ENCODE data around the gene ADGRD1. TPM values are rescaled to one million over a fixed set of nuclear protein-coding genes. Genes with fewer than 3 reads are reported as not detected.

Gene ADGRD1
- polyA plus RNA-seq, 6 donors from 2014 or later: 0.26 to 6.6 (median 1.9) TPM

DNA sequence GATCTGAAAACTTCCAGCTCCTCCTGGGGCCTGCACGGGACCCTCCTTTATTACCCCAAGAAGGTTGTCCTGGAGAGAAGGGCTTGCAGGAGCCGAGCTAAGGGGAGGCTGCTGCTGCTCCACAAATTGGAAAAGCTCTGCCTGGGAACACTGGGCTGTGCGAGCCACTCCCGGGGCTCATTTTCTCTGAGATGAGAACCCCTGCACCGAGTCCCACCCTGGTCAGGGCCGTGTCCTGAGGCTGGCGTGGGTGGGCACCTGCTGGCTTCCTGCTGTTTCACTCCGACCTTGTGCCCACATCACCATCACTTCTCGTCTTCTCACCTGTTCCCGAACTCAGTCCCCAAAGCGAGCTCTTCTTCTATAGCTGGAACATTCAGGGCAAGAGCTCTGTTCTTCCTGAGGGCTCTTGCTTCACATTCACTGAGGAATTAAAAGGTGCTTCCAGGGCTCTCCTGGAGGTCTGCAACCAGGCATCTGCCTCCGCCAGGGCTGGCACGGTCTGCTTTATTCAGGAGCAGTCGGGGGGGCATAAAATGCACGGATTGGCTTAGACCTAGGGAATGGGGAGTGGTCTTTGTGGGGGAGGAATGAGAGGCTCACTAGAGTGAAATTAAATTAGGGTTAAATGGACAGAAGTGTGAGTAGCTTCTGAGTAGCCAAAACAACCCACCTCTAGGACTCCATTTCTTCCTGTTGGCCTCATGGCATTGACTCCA, 98.5 kb downstream of the ADGRD1 start:
- Mint-ChIP-seq H3K9me3 (no peaks in the 10 kb centered on the region), H3K36me3 (no peaks in the 10 kb centered on the region), H3K4me3 (no peak overlapping the region), H3K27ac (no peak overlapping the region), H3K27me3 (peaks cover 0 to 13% (median 9%) of the 10 kb centered on the region in 3 donors), H3K4me1 (peaks cover 9 to 33% (median 26%) of the 10 kb centered on the region in 3 donors)
- no peak for ATAC-seq (ENCODE audit: low read depth in 2 of 2)
- no peak for DNase-seq

- no peaks in the 10 kb centered on the region for H3K36me3 Mint-ChIP-seq
- H3K4me3 Mint-ChIP-seq: no peak overlapping the region
- peaks cover 3 to 16% (median 11%) of the 10 kb centered on the region in 3 donors for H3K27me3 Mint-ChIP-seq
These were observed 99.2 kb downstream of the ADGRD1 start for GRCh38 chr12:131052929-131053328.

GRCh38 chr12:131053567-131053966, 99.9 kb downstream of the ADGRD1 start:
- Mint-ChIP-seq H3K27me3 (peaks cover 3 to 23% (median 11%) of the 10 kb centered on the region in 3 donors), H3K4me3 (no peak overlapping the region), H3K4me1 (peaks cover 5 to 23% (median 18%) of the 10 kb centered on the region in 3 donors), H3K9me3 (no peaks in the 10 kb centered on the region), H3K27ac (peak overlapping the region in 1 of 6 donors; percentile 80), H3K36me3 (no peaks in the 10 kb centered on the region)
- ATAC-seq (ENCODE audit: low read depth in 2 of 2) (no peak), DNase-seq (no peak)

More at GRCh38 chr12:131052929-131053328, 99.2 kb downstream of the ADGRD1 start:
- ATAC-seq (ENCODE audit: low read depth in 2 of 2) (no peak), DNase-seq (no peak)
- H3K27ac Mint-ChIP-seq: peak overlapping the region in 2 of 6 donors; percentile 14 to 30
- H3K4me1 Mint-ChIP-seq: peaks cover 5 to 29% (median 25%) of the 10 kb centered on the region in 3 donors
- H3K9me3 Mint-ChIP-seq: no peaks in the 10 kb centered on the region

DNA sequence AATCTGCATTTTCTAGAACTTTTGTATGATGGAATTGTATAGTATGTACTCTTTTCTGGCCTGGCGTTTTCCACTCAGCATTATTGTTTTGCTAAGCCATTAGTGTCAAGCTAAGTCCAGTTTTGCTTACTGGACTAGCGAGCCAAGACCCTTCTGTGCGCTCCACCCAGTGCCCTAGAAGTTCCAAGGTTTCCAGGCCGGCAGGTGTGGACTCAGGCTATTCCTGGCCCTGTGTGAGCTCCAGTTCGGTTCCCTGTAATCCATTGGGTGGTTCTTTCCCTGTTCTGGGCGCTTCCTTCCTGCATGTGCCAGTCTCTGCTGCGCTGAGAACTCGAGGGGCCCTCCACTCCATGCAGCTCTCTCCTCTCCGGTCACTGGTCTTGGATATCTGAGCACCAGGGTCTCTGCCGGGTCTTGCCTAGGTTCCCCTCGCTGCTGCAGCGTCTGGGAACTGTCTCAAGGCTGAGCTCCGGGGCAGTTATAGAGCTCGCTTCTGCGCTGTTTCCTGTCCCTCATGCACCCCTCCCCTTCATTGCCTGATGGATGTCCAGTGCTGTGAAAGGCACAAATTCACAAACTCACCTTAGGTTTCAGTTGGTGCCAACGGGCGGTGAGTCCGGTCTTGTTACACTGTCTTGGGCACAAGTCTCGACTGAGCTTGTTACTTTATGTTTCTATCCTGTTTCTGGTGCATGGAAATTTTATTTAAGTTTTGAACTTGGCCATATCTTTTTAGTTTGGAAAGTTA, 100.8 kb downstream of the ADGRD1 start:
- DNase-seq (no peak), ATAC-seq (ENCODE audit: low read depth in 2 of 2) (no peak)
- peaks cover 5 to 16% (median 9%) of the 10 kb centered on the region in 3 donors for H3K4me1 Mint-ChIP-seq
- H3K27ac Mint-ChIP-seq: no peak overlapping the region
- no peak overlapping the region for H3K4me3 Mint-ChIP-seq
- H3K27me3 Mint-ChIP-seq: peaks cover 3 to 26% (median 7%) of the 10 kb centered on the region in 3 donors
- no peaks in the 10 kb centered on the region for H3K9me3 Mint-ChIP-seq
- H3K36me3 Mint-ChIP-seq: no peaks in the 10 kb centered on the region

DNA sequence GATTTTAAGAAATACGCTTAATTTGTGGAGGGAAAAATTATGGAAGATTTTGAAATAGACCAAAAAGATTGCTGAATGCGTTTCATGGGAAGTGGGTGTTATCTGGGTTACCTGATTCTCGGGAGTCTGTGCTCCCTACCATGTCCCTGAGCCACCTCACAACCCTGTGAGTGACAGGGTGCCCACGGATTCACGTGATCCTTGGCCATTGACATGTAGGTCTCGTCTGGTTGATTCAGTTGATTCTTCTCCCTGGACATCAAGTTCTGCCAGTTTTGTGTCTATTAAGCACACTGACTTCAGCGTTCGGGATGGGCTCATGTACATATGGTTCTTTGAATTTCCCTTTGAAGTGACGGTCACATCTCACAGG, 101.4 kb downstream of the ADGRD1 start:
- Mint-ChIP-seq H3K4me3 (no peak overlapping the region), H3K27me3 (peaks cover 3 to 26% (median 5%) of the 10 kb centered on the region in 3 donors)

GRCh38 chr12:131055596-131056233, 102.0 kb downstream of the ADGRD1 start:
- Mint-ChIP-seq H3K4me1 (peaks cover 5 to 16% (median 8%) of the 10 kb centered on the region in 3 donors), H3K9me3 (no peaks in the 10 kb centered on the region), H3K36me3 (no peaks in the 10 kb centered on the region), H3K4me3 (peak overlapping the region in 1 of 8 donors; percentile 40), H3K27ac (peak overlapping the region in 1 of 6 donors; percentile 60), H3K27me3 (peaks cover 5 to 26% (median 6%) of the 10 kb centered on the region in 3 donors)
- ATAC-seq (ENCODE audit: low read depth in 2 of 2) (no peak), DNase-seq (no peak)

More for the DNA sequence above, 101.4 kb downstream of the ADGRD1 start:
- no peaks in the 10 kb centered on the region for H3K36me3 Mint-ChIP-seq
- peaks cover 5 to 16% (median 8%) of the 10 kb centered on the region in 3 donors for H3K4me1 Mint-ChIP-seq
- no peak for DNase-seq
- no peak for ATAC-seq (ENCODE audit: low read depth in 2 of 2)
- H3K27ac Mint-ChIP-seq: peak overlapping the region in 1 of 6 donors; percentile 60
- no peaks in the 10 kb centered on the region for H3K9me3 Mint-ChIP-seq

- H3K27ac Mint-ChIP-seq: no peak overlapping the region
- peaks cover 0 to 5% of the 10 kb centered on the region in 2 donors for H3K36me3 Mint-ChIP-seq
- DNase-seq (no peak), ATAC-seq (ENCODE audit: low read depth in 2 of 2) (no peak)
- peaks cover 5 to 26% (median 7%) of the 10 kb centered on the region in 3 donors for H3K27me3 Mint-ChIP-seq
- H3K4me3 Mint-ChIP-seq: peak overlapping the region in 1 of 8 donors; percentile 22
- H3K9me3 Mint-ChIP-seq: no peaks in the 10 kb centered on the region
- peaks cover 5 to 25% (median 8%) of the 10 kb centered on the region in 3 donors for H3K4me1 Mint-ChIP-seq
These were observed 102.9 kb downstream of the ADGRD1 start for GRCh38 chr12:131056626-131057025.

GRCh38 chr12:131057211-131057721, 103.6 kb downstream of the ADGRD1 start:
- H3K4me1 Mint-ChIP-seq: peaks cover 5 to 26% (median 8%) of the 10 kb centered on the region in 3 donors
- peaks cover 5 to 26% (median 7%) of the 10 kb centered on the region in 3 donors for H3K27me3 Mint-ChIP-seq
- no peak for ATAC-seq (ENCODE audit: low read depth in 2 of 2)
- H3K27ac Mint-ChIP-seq: no peak overlapping the region
- H3K36me3 Mint-ChIP-seq: peaks cover 0 to 7% of the 10 kb centered on the region in 2 donors
- H3K4me3 Mint-ChIP-seq: no peak overlapping the region
- DNase-seq: no peak
- no peaks in the 10 kb centered on the region for H3K9me3 Mint-ChIP-seq

DNA sequence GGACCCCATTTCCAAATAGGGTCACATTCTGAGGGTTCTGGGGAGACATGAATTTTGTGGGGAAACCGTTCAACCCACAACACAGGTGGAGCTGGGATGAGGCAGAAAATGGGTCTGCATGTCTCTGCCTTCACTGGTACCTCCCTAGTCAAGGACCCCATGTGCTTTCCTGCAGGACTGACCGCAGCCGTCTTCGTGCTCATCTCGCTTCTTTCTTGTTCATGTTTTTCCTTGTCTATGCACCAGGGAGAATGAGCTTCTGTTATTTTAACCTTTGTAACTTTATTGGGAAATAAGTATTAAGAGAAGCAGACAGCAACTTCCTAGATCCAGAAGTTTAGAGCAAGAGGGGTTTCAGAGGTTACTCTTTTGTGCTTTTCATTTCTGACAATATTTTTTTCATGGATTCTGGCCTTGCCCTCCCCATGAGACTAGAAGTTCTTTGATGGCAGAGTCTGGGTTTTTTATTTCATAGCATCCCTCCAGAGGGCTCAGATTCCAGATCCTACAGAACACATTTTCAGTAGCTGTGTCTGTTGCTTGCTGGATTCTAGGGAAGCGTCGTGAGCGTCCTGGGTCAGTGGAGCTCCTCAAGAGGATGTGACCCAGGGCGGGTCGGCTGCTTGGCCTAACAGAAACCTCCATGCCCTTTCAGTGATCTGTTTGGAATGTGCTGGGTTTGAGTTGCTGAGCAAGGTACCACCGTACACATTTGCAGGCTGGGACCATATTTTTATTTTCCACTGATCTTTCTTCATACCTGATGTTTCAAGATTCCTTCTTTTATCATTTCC, 104.2 kb downstream of the ADGRD1 start:
- Mint-ChIP-seq H3K9me3 (no peaks in the 10 kb centered on the region), H3K4me1 (peaks cover 5 to 26% (median 8%) of the 10 kb centered on the region in 3 donors), H3K36me3 (peaks cover 0 to 7% of the 10 kb centered on the region in 2 donors), H3K4me3 (peak overlapping the region in 1 of 8 donors; percentile 10), H3K27ac (no peak overlapping the region), H3K27me3 (peaks cover 5 to 26% (median 7%) of the 10 kb centered on the region in 3 donors)
- no peak for DNase-seq
- no peak for ATAC-seq (ENCODE audit: low read depth in 2 of 2)

DNA sequence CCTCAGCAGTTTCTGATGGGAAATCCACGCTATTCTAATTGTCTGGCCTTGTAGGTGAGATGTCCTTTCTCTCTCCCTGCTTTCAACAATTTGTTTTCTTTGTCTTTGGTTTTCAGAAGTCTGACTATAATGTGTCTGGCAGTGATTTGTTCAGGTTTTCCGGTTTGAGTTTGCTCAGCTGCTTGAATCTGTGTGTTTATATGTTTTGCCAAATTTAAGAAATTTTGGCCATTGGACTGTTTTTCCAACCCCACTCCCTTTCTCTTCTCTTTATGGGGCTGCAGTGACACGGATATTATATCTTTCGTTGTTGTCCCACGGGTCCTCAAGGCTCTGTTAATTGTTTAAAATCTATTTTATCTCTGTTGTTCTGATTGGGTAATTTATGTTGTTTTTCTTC, 105.0 kb downstream of the ADGRD1 start:
- Mint-ChIP-seq H3K4me3 (no peak overlapping the region), H3K27ac (peak overlapping the region in 1 of 6 donors; percentile 4), H3K27me3 (peaks cover 5 to 26% (median 7%) of the 10 kb centered on the region in 3 donors), H3K9me3 (no peaks in the 10 kb centered on the region), H3K36me3 (peaks cover 0 to 7% of the 10 kb centered on the region in 2 donors), H3K4me1 (peaks cover 5 to 28% (median 10%) of the 10 kb centered on the region in 3 donors)
- DNase-seq (no peak), ATAC-seq (ENCODE audit: low read depth in 2 of 2) (no peak)

DNA sequence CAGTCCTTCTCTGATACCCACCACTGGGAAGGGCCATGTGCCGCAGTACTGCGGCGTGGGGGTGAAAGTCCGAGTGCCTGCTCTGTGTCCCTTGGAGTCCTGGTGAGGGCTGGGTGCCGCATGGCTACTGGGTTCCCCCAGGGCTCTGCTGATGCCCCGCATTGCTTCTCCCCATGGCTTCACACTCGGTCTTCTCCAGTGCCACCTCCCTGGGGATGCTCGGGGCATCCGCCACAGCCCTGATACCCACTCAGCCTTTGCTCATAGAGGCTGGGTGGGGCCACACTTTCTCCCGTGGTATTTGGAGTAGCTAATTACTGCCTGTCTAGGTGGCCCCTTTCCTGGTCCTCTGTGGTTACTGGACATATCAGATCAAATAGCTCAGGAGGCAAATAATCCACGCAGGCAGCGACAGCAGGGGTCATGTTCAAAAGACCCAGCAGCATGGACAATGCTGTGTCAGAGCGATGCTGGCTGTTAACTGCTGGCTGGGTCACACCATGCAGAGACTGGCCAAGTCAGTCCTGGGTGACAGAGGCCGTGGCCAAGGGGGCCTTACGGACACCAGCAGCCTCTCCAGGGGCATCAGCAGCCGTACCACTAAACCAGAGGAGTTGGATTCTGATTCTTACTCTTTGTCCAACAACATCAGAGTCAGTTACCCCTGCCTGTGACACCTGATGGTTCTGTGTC, 106.5 kb downstream of the ADGRD1 start:
- DNase-seq (no peak), ATAC-seq (ENCODE audit: low read depth in 2 of 2) (no peak)
- Mint-ChIP-seq H3K27me3 (peaks cover 5 to 26% (median 7%) of the 10 kb centered on the region in 3 donors), H3K9me3 (no peaks in the 10 kb centered on the region), H3K36me3 (peaks cover 0 to 7% of the 10 kb centered on the region in 2 donors), H3K4me1 (peaks cover 10 to 33% (median 12%) of the 10 kb centered on the region in 3 donors), H3K27ac (no peak overlapping the region), H3K4me3 (no peak overlapping the region)

Measured in naive B cell (primary cell).